Panc1 (cell line): ENCODE measurements around the gene LETMD1. TPM values are rescaled to one million over a fixed set of nuclear protein-coding genes. Genes with fewer than 3 reads are reported as not detected.

Experiments used
- ATAC-seq: fragments of 200-7000 bp; cut with Tn5 transposase; 2 replicates; pipeline ENCODE4 v1.9.1; 2020; ENCODE audit warnings: mild to moderate bottlenecking, moderate library complexity
- BruUV-seq: library from RNA; stranded (reverse); fragments of 400-500 nt; replicated peaks from 2 replicates; lab custom pipeline; 2021; lab: Mats Ljungman, UMichigan
- CTCF ChIA-PET: fragments of 300-600 bp; sonication (Branson Sonifier 250); formaldehyde crosslinking; loops from one replicate; lab custom pipeline; 2022; ENCODE audit warnings: antibody characterized with exemption; lab: Charles Lee
- POLR2A ChIA-PET: fragments of 300-600 bp; sonication (Branson Sonifier 250); formaldehyde crosslinking; loops from one replicate; lab custom pipeline; 2022; ENCODE audit warnings: antibody characterized with exemption; lab: Charles Lee
- DNase-seq: peaks from one replicate; pipeline ENCODE4 v3.0.0-alpha.2; 2010; ENCODE audit warnings: low read depth, low spot score
- H3K27ac ChIP-seq: 2 replicates; pipeline ENCODE4 v1.5.1; 2011; ENCODE audit warnings: mild to moderate bottlenecking, low read length, inconsistent platforms
- H3K27me3 ChIP-seq: fragments of 200-500 bp; sonication (Bioruptor generic); 2 replicates; pipeline ENCODE4 v1.6.0; 2014; ENCODE audit warnings: low read length, inconsistent platforms; ENCODE audit not compliant: control insufficient read depth, insufficient read depth
- H3K36me3 ChIP-seq: fragments of 200-500 bp; sonication (Bioruptor generic); 2 replicates; pipeline ENCODE4 v1.5.1; 2014; ENCODE audit warnings: inconsistent platforms, mild to moderate bottlenecking, low read length, moderate library complexity; ENCODE audit not compliant: control insufficient read depth, insufficient read depth
- H3K4me1 ChIP-seq: 2 replicates; pipeline ENCODE4 v1.5.1; 2011; ENCODE audit warnings: inconsistent platforms, mild to moderate bottlenecking, low read length, moderate library complexity; ENCODE audit not compliant: control insufficient read depth, insufficient read depth
- H3K4me3 ChIP-seq, 2 experiments: 2 replicates each; pipeline ENCODE4 v1.5.1; 2011 to 2012; ENCODE audit warnings: low read depth in 2 of 2, low read length in 2 of 2, mild to moderate bottlenecking in 2 of 2, inconsistent platforms in 1 of 2, moderate library complexity in 1 of 2
- H3K9me3 ChIP-seq: fragments of 200-500 bp; sonication (Bioruptor generic); 2 replicates; pipeline ENCODE4 v1.5.1; 2014; ENCODE audit warnings: low read depth, mild to moderate bottlenecking, inconsistent platforms, low read length, moderate library complexity; ENCODE audit not compliant: control insufficient read depth, insufficient read depth
- POLR2AphosphoS5 ChIP-seq: IDR thresholded peaks from 2 replicates; pipeline ENCODE4 v1.6.1; 2012; ENCODE audit warnings: mild to moderate bottlenecking, low read depth, low read length, moderate library complexity
- SIN3A ChIP-seq: IDR thresholded peaks from 2 replicates; pipeline ENCODE4 v1.6.1; 2012; ENCODE audit warnings: low read depth, mild to moderate bottlenecking, low read length, moderate library complexity, borderline replicate concordance; ENCODE audit not compliant: insufficient read depth
- TCF7L2 ChIP-seq: IDR thresholded peaks from 2 replicates; pipeline ENCODE4 v1.6.1; 2011; ENCODE audit warnings: mild to moderate bottlenecking, low read depth, low read length, inconsistent platforms
- in situ Hi-C: cut with HindIII; loops from 2 replicates; pipeline ENCODE4 v1.10.0; 2016; ENCODE audit warnings: low sequenced_read_pairs, low pct_unique_long_range_greater_than_20kb
- intact Hi-C: fragments of 100-400 bp; cut with micrococcal nuclease; formaldehyde crosslinking; loops from one replicate; pipeline ENCODE4 v1.10.0; 2022; ENCODE audit not compliant: unreplicated experiment
- total RNA-seq: library from RNA; stranded (reverse); gene quantifications from one replicate; pipeline ENCODE4 v1.2.1, GENCODE V29; 2021; ENCODE audit not compliant: unreplicated experiment
- TF ChIP-seq, protein P1 (sequence below), 2 experiments: IDR thresholded peaks; 2 replicates each; pipeline ENCODE4 v1.6.1; 2011 to 2012; ENCODE audit warnings: low read depth in 2 of 2, control low read depth in 1 of 2, low read length in 1 of 2, mild to moderate bottlenecking in 1 of 2, moderate library complexity in 1 of 2; ENCODE audit not compliant: insufficient read depth in 1 of 2
- TF ChIP-seq, protein P2 (sequence below): fragments of 450-650 bp; IDR thresholded peaks from 2 replicates; pipeline ENCODE4 v1.5.1; 2017; ENCODE audit warnings: mild to moderate bottlenecking

Gene LETMD1
- total RNA-seq, 1 experiment from 2014 or later: 47.9 TPM

DNA sequence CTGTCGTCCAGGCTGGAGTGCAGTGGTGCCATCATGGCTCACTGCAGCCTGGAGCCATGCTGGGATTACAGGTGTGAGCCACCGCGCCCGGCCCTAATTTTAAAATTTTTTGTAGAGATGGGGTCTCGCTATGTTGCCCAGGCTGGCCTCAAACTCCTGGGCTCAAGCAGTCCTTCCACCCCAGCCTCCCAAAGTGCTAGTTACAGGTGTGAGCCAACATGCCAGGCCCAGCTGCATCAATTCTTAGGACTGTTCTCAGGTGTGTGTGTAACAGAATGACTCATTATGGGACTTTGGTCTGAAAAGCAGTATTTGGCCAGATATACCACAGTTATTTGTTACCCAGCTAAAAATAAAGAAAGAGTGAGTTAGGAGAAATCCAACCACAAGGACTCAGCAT, 17.4 kb downstream of the LETMD1 start:
- H3K27me3 ChIP-seq: no peaks in the 10 kb centered on the region
- no peak for ATAC-seq
- H3K4me3 ChIP-seq: no peak overlapping the region
- BruUV-seq: no TSS peak
- no peak for DNase-seq
- peaks cover 35% of the 10 kb centered on the region for H3K36me3 ChIP-seq
- H3K27ac ChIP-seq: no peak overlapping the region
- no peaks in the 10 kb centered on the region for H3K9me3 ChIP-seq
- in situ Hi-C loops: no loop called here
- TF ChIP-seq, protein P1, sequence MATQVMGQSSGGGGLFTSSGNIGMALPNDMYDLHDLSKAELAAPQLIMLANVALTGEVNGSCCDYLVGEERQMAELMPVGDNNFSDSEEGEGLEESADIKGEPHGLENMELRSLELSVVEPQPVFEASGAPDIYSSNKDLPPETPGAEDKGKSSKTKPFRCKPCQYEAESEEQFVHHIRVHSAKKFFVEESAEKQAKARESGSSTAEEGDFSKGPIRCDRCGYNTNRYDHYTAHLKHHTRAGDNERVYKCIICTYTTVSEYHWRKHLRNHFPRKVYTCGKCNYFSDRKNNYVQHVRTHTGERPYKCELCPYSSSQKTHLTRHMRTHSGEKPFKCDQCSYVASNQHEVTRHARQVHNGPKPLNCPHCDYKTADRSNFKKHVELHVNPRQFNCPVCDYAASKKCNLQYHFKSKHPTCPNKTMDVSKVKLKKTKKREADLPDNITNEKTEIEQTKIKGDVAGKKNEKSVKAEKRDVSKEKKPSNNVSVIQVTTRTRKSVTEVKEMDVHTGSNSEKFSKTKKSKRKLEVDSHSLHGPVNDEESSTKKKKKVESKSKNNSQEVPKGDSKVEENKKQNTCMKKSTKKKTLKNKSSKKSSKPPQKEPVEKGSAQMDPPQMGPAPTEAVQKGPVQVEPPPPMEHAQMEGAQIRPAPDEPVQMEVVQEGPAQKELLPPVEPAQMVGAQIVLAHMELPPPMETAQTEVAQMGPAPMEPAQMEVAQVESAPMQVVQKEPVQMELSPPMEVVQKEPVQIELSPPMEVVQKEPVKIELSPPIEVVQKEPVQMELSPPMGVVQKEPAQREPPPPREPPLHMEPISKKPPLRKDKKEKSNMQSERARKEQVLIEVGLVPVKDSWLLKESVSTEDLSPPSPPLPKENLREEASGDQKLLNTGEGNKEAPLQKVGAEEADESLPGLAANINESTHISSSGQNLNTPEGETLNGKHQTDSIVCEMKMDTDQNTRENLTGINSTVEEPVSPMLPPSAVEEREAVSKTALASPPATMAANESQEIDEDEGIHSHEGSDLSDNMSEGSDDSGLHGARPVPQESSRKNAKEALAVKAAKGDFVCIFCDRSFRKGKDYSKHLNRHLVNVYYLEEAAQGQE (IDR thresholded peaks at IDR 0.05; ENCODE audit: insufficient read depth in 1 of 2, low read depth in 2 of 2, low read length in 1 of 2): no peak
- TF ChIP-seq TCF7L2: no peak
- no peak for TF ChIP-seq SIN3A
- TF ChIP-seq, protein P2, sequence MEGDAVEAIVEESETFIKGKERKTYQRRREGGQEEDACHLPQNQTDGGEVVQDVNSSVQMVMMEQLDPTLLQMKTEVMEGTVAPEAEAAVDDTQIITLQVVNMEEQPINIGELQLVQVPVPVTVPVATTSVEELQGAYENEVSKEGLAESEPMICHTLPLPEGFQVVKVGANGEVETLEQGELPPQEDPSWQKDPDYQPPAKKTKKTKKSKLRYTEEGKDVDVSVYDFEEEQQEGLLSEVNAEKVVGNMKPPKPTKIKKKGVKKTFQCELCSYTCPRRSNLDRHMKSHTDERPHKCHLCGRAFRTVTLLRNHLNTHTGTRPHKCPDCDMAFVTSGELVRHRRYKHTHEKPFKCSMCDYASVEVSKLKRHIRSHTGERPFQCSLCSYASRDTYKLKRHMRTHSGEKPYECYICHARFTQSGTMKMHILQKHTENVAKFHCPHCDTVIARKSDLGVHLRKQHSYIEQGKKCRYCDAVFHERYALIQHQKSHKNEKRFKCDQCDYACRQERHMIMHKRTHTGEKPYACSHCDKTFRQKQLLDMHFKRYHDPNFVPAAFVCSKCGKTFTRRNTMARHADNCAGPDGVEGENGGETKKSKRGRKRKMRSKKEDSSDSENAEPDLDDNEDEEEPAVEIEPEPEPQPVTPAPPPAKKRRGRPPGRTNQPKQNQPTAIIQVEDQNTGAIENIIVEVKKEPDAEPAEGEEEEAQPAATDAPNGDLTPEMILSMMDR: no peak
- no peak for TF ChIP-seq POLR2AphosphoS5
- H3K4me1 ChIP-seq: no peaks in the 10 kb centered on the region
- POLR2A ChIA-PET: no interaction called here
- CTCF ChIA-PET: no interaction called here
- intact Hi-C loops: no loop called here

DNA sequence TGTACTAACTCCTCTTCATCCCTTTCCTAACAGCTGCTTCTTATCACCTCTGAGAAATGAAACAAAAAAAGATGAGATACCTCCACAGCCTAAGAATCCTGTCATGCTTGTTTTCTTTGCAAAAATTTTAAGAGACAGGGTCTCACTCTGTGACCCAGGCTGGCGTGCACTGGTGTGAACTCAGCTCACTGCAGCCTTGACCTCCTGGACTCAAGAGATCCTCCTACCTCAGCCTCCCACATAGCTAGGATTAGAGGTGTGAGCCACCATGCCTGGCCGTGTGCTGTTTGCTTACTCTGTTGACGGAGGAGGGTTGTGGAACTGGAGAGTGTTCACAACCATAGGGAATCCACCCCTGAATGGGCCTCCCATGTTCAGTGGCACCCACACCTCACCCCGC, 19.1 kb downstream of the LETMD1 start:
- ATAC-seq: no peak
- in situ Hi-C loops (no loop called here), intact Hi-C loops (no loop called here)
- Histone ChIP-seq H3K9me3 (no peaks in the 10 kb centered on the region), H3K4me3 (no peak overlapping the region), H3K27ac (no peak overlapping the region), H3K36me3 (peaks cover 21% of the 10 kb centered on the region), H3K27me3 (no peaks in the 10 kb centered on the region), H3K4me1 (no peaks in the 10 kb centered on the region)
- TF ChIP-seq POLR2AphosphoS5: no peak
- no peak for TF ChIP-seq TCF7L2
- TF ChIP-seq SIN3A: no peak
- TF ChIP-seq, protein P2: no peak
- TF ChIP-seq, protein P1 (IDR thresholded peaks at IDR 0.05; ENCODE audit: insufficient read depth in 1 of 2, low read depth in 2 of 2, low read length in 1 of 2): no peak
- POLR2A ChIA-PET: interaction anchor here (0.5 kb wide), 1 partner anchor 30 kb away, joined by 8 read pairs; no protein-coding TSS in a partner anchor
- no TSS peak for BruUV-seq
- CTCF ChIA-PET: no interaction called here
- no peak for DNase-seq
